Stomach (tissue), 4 donors: ENCODE measurements around the gene DPEP2NB.

Source experiments
- EP300 ChIP-seq: sonication (generic); formaldehyde crosslinking; IDR thresholded peaks from one replicate; pipeline ENCODE4 v1.6.1; 2017; ENCODE audit warnings: antibody characterized with exemption
- POLR2A ChIP-seq, 4 donors: fragments of 450-650 bp; IDR thresholded peaks; one replicate each; pipeline ENCODE4 v1.6.1; 2016; ENCODE audit warnings: antibody characterized with exemption in 4 of 4, control low read depth in 2 of 4, mild to moderate bottlenecking in 1 of 4, moderate library complexity in 1 of 4
- POLR2AphosphoS5 ChIP-seq, 3 donors: sonication (generic); formaldehyde crosslinking; IDR thresholded peaks; one replicate each; pipeline ENCODE4 v1.6.1; 2016; ENCODE audit warnings: antibody characterized with exemption in 3 of 3
- TF ChIP-seq, protein P1 (sequence below), 7 experiments: fragments of 450-650 bp in 4 of 7; fragments of 200-600 bp in 3 of 7; sonication (generic) in 3 of 7; IDR thresholded peaks; one replicate each; pipeline ENCODE4 v1.5.1; 2016 to 2019; ENCODE audit warnings: antibody characterized with exemption in 7 of 7, control low read depth in 2 of 7, mild to moderate bottlenecking in 1 of 7

- TF ChIP-seq POLR2A (IDR thresholded peaks at IDR 0.05) (no peak), EP300 (no peak), POLR2AphosphoS5 (IDR thresholded peaks at IDR 0.05) (no peak)
- TF ChIP-seq, protein P1, sequence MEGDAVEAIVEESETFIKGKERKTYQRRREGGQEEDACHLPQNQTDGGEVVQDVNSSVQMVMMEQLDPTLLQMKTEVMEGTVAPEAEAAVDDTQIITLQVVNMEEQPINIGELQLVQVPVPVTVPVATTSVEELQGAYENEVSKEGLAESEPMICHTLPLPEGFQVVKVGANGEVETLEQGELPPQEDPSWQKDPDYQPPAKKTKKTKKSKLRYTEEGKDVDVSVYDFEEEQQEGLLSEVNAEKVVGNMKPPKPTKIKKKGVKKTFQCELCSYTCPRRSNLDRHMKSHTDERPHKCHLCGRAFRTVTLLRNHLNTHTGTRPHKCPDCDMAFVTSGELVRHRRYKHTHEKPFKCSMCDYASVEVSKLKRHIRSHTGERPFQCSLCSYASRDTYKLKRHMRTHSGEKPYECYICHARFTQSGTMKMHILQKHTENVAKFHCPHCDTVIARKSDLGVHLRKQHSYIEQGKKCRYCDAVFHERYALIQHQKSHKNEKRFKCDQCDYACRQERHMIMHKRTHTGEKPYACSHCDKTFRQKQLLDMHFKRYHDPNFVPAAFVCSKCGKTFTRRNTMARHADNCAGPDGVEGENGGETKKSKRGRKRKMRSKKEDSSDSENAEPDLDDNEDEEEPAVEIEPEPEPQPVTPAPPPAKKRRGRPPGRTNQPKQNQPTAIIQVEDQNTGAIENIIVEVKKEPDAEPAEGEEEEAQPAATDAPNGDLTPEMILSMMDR (IDR thresholded peaks at IDR 0.05): no peak
Observed at GRCh38 chr16:68041783-68042182, 26.1 kb upstream of the DPEP2NB start.
